K562 (cell line): ENCODE results near the gene MGRN1. TPM values are rescaled to one million over a fixed set of nuclear protein-coding genes. Genes with fewer than 3 reads are reported as not detected.

Source experiments
- CREB3 ChIP-seq: fragments of 450-650 bp; conservative IDR thresholded peaks from 2 replicates; pipeline ENCODE4 v1.6.1; 2016; ENCODE audit warnings: missing genetic modification characterization, low read depth, mild to moderate bottlenecking, missing compliant biosample characterization, moderate library complexity
- DPF2 ChIP-seq: fragments of 450-650 bp; IDR thresholded peaks from 2 replicates; pipeline ENCODE4 v1.6.1; 2016
- GABPB1 ChIP-seq: sonication (generic); formaldehyde crosslinking; IDR thresholded peaks from 2 replicates; pipeline ENCODE4 v1.8.0; 2022; ENCODE audit warnings: mild to moderate bottlenecking, missing genetic modification reagents
- HES1 ChIP-seq: fragments of 450-650 bp; IDR thresholded peaks from 2 replicates; pipeline ENCODE4 v1.6.1; 2016; ENCODE audit warnings: low read depth, mild to moderate bottlenecking, moderate library complexity
- LARP7 ChIP-seq: fragments of 450-650 bp; IDR thresholded peaks from 2 replicates; pipeline ENCODE4 v1.6.1; 2016
- MLLT1 ChIP-seq, 2 experiments: fragments of 450-650 bp; IDR thresholded peaks; 2 replicates each; pipeline ENCODE4 v1.6.1; 2016
- MTA3 ChIP-seq: fragments of 450-650 bp; formaldehyde crosslinking; IDR thresholded peaks from 2 replicates; pipeline ENCODE4 v1.6.1; 2017; ENCODE audit warnings: mild to moderate bottlenecking, borderline replicate concordance
- NFRKB ChIP-seq: fragments of 450-650 bp; IDR thresholded peaks from 2 replicates; pipeline ENCODE4 v1.6.1; 2016; ENCODE audit warnings: low read depth
- NR4A1 ChIP-seq, 2 experiments: fragments of 250-450 bp in 1 of 2; fragments of 450-650 bp in 1 of 2; sonication (Bioruptor Pico) in 1 of 2; IDR thresholded peaks; 2 replicates each; pipeline versions ENCODE4 v1.4.0 to v1.6.1; 2016 to 2020; ENCODE audit warnings: mild to moderate bottlenecking in 2 of 2, missing compliant biosample characterization in 1 of 2, missing genetic modification characterization in 1 of 2, moderate library complexity in 1 of 2
- PYGO2 ChIP-seq: fragments of 450-650 bp; IDR thresholded peaks from 2 replicates; pipeline ENCODE4 v1.6.1; 2016; ENCODE audit warnings: mild to moderate bottlenecking, missing genetic modification characterization, moderate library complexity, missing compliant biosample characterization
- RBFOX2 ChIP-seq: fragments of 200-400 bp; formaldehyde crosslinking; IDR thresholded peaks from 2 replicates; pipeline ENCODE4 v1.6.1; 2017; ENCODE audit warnings: low read depth, mild to moderate bottlenecking, low read length, moderate library complexity
- TCF7 ChIP-seq: sonication (generic); IDR thresholded peaks from 2 replicates; pipeline ENCODE4 v1.6.1; 2016; ENCODE audit warnings: antibody characterized with exemption, borderline replicate concordance
- ZBTB2 ChIP-seq: fragments of 450-650 bp; IDR thresholded peaks from 2 replicates; pipeline ENCODE4 v1.6.1; 2016; ENCODE audit warnings: antibody characterized with exemption
- ZBTB33 ChIP-seq: sonication (generic); formaldehyde crosslinking; IDR thresholded peaks from 2 replicates; pipeline ENCODE4 v1.8.1; 2023; ENCODE audit warnings: mild to moderate bottlenecking, missing genetic modification reagents
- ZC3H8 ChIP-seq: fragments of 450-650 bp; IDR thresholded peaks from 2 replicates; pipeline ENCODE4 v1.6.1; 2017
- ZHX1 ChIP-seq: fragments of 150-350 bp; conservative IDR thresholded peaks from 2 replicates; pipeline ENCODE4 v1.6.1; 2014; ENCODE audit warnings: low read length
- ZNF24 ChIP-seq: fragments of 450-650 bp; IDR thresholded peaks from 2 replicates; pipeline ENCODE4 v1.6.1; 2016
- ZNF282 ChIP-seq: sonication (generic); formaldehyde crosslinking; IDR thresholded peaks from 2 replicates; pipeline ENCODE4 v1.8.1; 2023; ENCODE audit warnings: missing genetic modification reagents
- ZNF41 ChIP-seq: fragments of 250-450 bp; sonication (Bioruptor Pico); conservative IDR thresholded peaks from 2 replicates; pipeline ENCODE4 v1.4.0; 2020; ENCODE audit warnings: mild to moderate bottlenecking
- polyA plus RNA-seq, 8 experiments: library from polyadenylated mRNA; depleted of rRNA in 4 of 8; stranded (reverse) in 5 of 8; unstranded in 3 of 8; fragments of >200 nt; fragmentation: Nextera tagmentation in 2 of 8; fragmentation: Illumina TruSeq in 1 of 8; extraction: Ambion mirVana in 2 of 8; extraction: Trizol in 1 of 8; gene quantifications; 2 replicates each; pipeline versions ENCODE4 v1.2.1 to v1.2.3, GENCODE V29; 2011 to 2014; ENCODE audit warnings: inconsistent platforms in 1 of 8, missing spikeins in 1 of 8
- total RNA-seq, 7 experiments: library from RNA; depleted of rRNA in 6 of 7; stranded (reverse); fragments of >200 nt in 6 of 7; fragmentation: Illumina TruSeq in 2 of 7; extraction: Trizol in 2 of 7; gene quantifications; 2 replicates each; pipeline versions ENCODE4 v1.2.1 to v1.2.3, GENCODE V29; 2011 to 2021; ENCODE audit warnings: low replicate concordance in 1 of 7

The MGRN1 gene
- total and polyA plus RNA-seq, 9 of the 15 experiments (the other 6 are each of a cell fraction or from before 2014, with no cell fraction given): 0.15 to 37.9 (median 6.0) TPM

- peak; percentile 67 for TF ChIP-seq ZBTB33 (CRISPR knock-in tag)
- peak; percentile 98 for TF ChIP-seq ZNF24
- peak; percentile 1; the same call in 1 of the 2 replicates for TF ChIP-seq RBFOX2
- TF ChIP-seq NFRKB: peak; percentile 23; the same call in 1 of the 2 replicates
- no peak for TF ChIP-seq HES1
- TF ChIP-seq LARP7: no peak
- no peak for TF ChIP-seq ZC3H8
- TF ChIP-seq ZNF282 (CRISPR knock-in tag): no peak
- 0 out of 2 replicates have a peak, but pooled peaks have one; percentile 24 for TF ChIP-seq DPF2
- TF ChIP-seq MLLT1 (IDR thresholded peaks at IDR 0.05): peak in 1 of 2 experiments; percentile 83; a peak in 2 of 4 replicates
- TF ChIP-seq NR4A1 (CRISPR knock-in tag; IDR thresholded peaks at IDR 0.05): no peak
- peak; percentile 52; the same call in 1 of the 2 replicates for TF ChIP-seq NR4A1 (tag; IDR thresholded peaks at IDR 0.05)
- peak; percentile 24; the same call in 1 of the 2 replicates for TF ChIP-seq ZBTB2
- no peak for TF ChIP-seq TCF7
- TF ChIP-seq MTA3: peak; percentile 14; the same call in 1 of the 2 replicates
- TF ChIP-seq ZHX1: no peak
- 0 out of 2 replicates have a peak, but pooled peaks have one; percentile 31 for TF ChIP-seq PYGO2 (tag)
- TF ChIP-seq CREB3 (tag): peak; percentile 3; the same call in 1 of the 2 replicates
- TF ChIP-seq GABPB1 (CRISPR knock-in tag): no peak
- no peak for TF ChIP-seq ZNF41 (CRISPR knock-in tag)
These were observed 9.1 kb upstream of the MGRN1 start (continued) for GRCh38 chr16:4615384-4616046.
